Fibroblast of pulmonary artery (primary cell): ENCODE results near the gene PIP5K1A.

Experiments
- DNase-seq: peaks from one replicate; pipeline ENCODE4 v3.0.0-alpha.2; 2010; ENCODE audit warnings: low read depth
- H3K4me3 ChIP-seq: replicated peaks from 2 replicates; pipeline ENCODE4 v1.5.1; 2011; ENCODE audit warnings: low read depth, mild to moderate bottlenecking, control low read depth, low read length, moderate library complexity
- CTCF ChIP-seq: IDR thresholded peaks from 2 replicates; pipeline ENCODE4 v1.5.1; 2011; ENCODE audit warnings: mild to moderate bottlenecking, control low read depth, low read length, inconsistent platforms; ENCODE audit errors: missing control alignments

PIP5K1A gene

GRCh38 chr1:151277249-151277648, 78.9 kb downstream of the PIP5K1A start:
- TF ChIP-seq CTCF, result no peak
- DNase-seq, result no peak

GRCh38 chr1:151281225-151281968, 83.0 kb downstream of the PIP5K1A start:
- peak; percentile 98 for DNase-seq
- TF ChIP-seq CTCF, result peak; percentile 2
- peak overlapping the region; percentile 97 for H3K4me3 ChIP-seq

More at GRCh38 chr1:151277249-151277648, 78.9 kb downstream of the PIP5K1A start:
- H3K4me3 ChIP-seq, result no peak overlapping the region

GRCh38 chr1:151281969-151282882, 83.9 kb downstream of the PIP5K1A start, which contains the start of gene ZNF687:
ZNF687 (plus strand) TSS chr1:151282299; CDS start chr1:151286292, 3,993 bp downstream.
- no peak for TF ChIP-seq CTCF
- H3K4me3 ChIP-seq, result peak within 1 kb of the TSS; percentile 97
- peak; percentile 100 for DNase-seq

GRCh38 chr1:151282883-151283725, 84.8 kb downstream of the PIP5K1A start:
- H3K4me3 ChIP-seq, result peak overlapping the region; percentile 97
- DNase-seq, result no peak
- TF ChIP-seq CTCF, result no peak

- H3K4me3 ChIP-seq, result peak overlapping the region; percentile 97
- TF ChIP-seq CTCF, result no peak
- DNase-seq, result no peak
These were observed 85.7 kb downstream of the PIP5K1A start for GRCh38 chr1:151284013-151284577.

GRCh38 chr1:151286619-151287340, 88.4 kb downstream of the PIP5K1A start:
- DNase-seq, result no peak
- no peak for TF ChIP-seq CTCF
- H3K4me3 ChIP-seq, result no peak overlapping the region
